Trophoblast cell (in vitro differentiated cells and primary cell): ENCODE measurements around the gene PHLDB2.
A peak's percentile ranks its signal among the peaks of the same experiment; 100 is the strongest.

Experiments used
- DNase-seq, 2 donors: peaks; one replicate each; pipeline ENCODE4 v3.0.0-alpha.2; 2016
- H2AFZ ChIP-seq: 2 replicates; pipeline ENCODE4 v1.6.1; 2013; ENCODE audit warnings: low read length, moderate library complexity, mild to moderate bottlenecking; ENCODE audit not compliant: insufficient read depth, poor library complexity
- H2AK5ac ChIP-seq: 2 replicates; pipeline ENCODE4 v1.6.1; 2013; ENCODE audit warnings: mild to moderate bottlenecking, low read length
- H2BK120ac ChIP-seq: 2 replicates; pipeline ENCODE4 v1.6.1; 2013; ENCODE audit warnings: low read length, mild to moderate bottlenecking, moderate library complexity; ENCODE audit not compliant: insufficient read depth, poor library complexity
- H2BK12ac ChIP-seq: 2 replicates; pipeline ENCODE4 v1.6.1; 2013; ENCODE audit warnings: mild to moderate bottlenecking, low read length, moderate library complexity
- H2BK5ac ChIP-seq: 2 replicates; pipeline ENCODE4 v1.6.1; 2013; ENCODE audit warnings: low read length, low read depth, moderate library complexity, mild to moderate bottlenecking; ENCODE audit not compliant: poor library complexity
- H3K14ac ChIP-seq: 2 replicates; pipeline ENCODE4 v1.6.1; 2013; ENCODE audit warnings: mild to moderate bottlenecking, low read length
- H3K18ac ChIP-seq: 2 replicates; pipeline ENCODE4 v1.6.1; 2013; ENCODE audit warnings: mild to moderate bottlenecking, low read length
- H3K23ac ChIP-seq: 2 replicates; pipeline ENCODE4 v1.6.1; 2013; ENCODE audit warnings: low read length
- H3K27ac ChIP-seq: 2 replicates; pipeline ENCODE4 v1.5.1; 2013; ENCODE audit warnings: low read depth, mild to moderate bottlenecking, inconsistent platforms, low read length, moderate library complexity
- H3K27me3 ChIP-seq: 2 replicates; pipeline ENCODE4 v1.6.1; 2013; ENCODE audit warnings: inconsistent platforms, mild to moderate bottlenecking, low read length, moderate library complexity; ENCODE audit not compliant: insufficient read depth
- H3K36me3 ChIP-seq, 2 experiments: 1 replicate in 1 of 2; 2 replicates in 1 of 2; pipeline ENCODE4 v1.6.1; 2013; ENCODE audit warnings: low read length in 2 of 2, mild to moderate bottlenecking in 2 of 2, moderate library complexity in 1 of 2; ENCODE audit not compliant: insufficient read depth in 2 of 2, control insufficient read depth in 1 of 2
- H3K4ac ChIP-seq: 2 replicates; pipeline ENCODE4 v1.6.1; 2013; ENCODE audit warnings: low read depth, mild to moderate bottlenecking, low read length, moderate library complexity
- H3K4me1 ChIP-seq, 2 experiments: 1 replicate in 1 of 2; 2 replicates in 1 of 2; pipeline ENCODE4 v1.6.1; 2013; ENCODE audit warnings: low read length in 2 of 2, mild to moderate bottlenecking in 2 of 2, moderate library complexity in 1 of 2; ENCODE audit not compliant: insufficient read depth in 2 of 2, control insufficient read depth in 1 of 2
- H3K4me2 ChIP-seq: 2 replicates; pipeline ENCODE4 v1.6.1; 2013; ENCODE audit warnings: inconsistent platforms, mild to moderate bottlenecking, low read length, moderate library complexity
- H3K4me3 ChIP-seq: 2 replicates; pipeline ENCODE4 v1.5.1; 2013; ENCODE audit warnings: mild to moderate bottlenecking, low read depth, low read length, inconsistent platforms
- H3K79me1 ChIP-seq: one replicate; pipeline ENCODE4 v1.6.1; 2013; ENCODE audit warnings: low read length
- H3K79me2 ChIP-seq: 2 replicates; pipeline ENCODE4 v1.6.1; 2013; ENCODE audit warnings: low read length, mild to moderate bottlenecking; ENCODE audit not compliant: control insufficient read depth, insufficient read depth, poor library complexity
- H3K9ac ChIP-seq: 2 replicates; pipeline ENCODE4 v1.6.1; 2013; ENCODE audit warnings: mild to moderate bottlenecking, low read length
- H3K9me3 ChIP-seq: 2 replicates; pipeline ENCODE4 v1.6.1; 2013; ENCODE audit warnings: low read depth, mild to moderate bottlenecking, control low read depth, inconsistent platforms, low read length; ENCODE audit not compliant: insufficient read depth
- H4K12ac ChIP-seq: 2 replicates; pipeline ENCODE4 v1.6.1; 2013; ENCODE audit warnings: low read depth, mild to moderate bottlenecking, low read length, moderate library complexity
- H4K8ac ChIP-seq: 2 replicates; pipeline ENCODE4 v1.6.1; 2013; ENCODE audit warnings: low read depth, mild to moderate bottlenecking, low read length, moderate library complexity
- H4K91ac ChIP-seq: one replicate; pipeline ENCODE4 v1.6.1; 2013; ENCODE audit warnings: low read depth, mild to moderate bottlenecking, low read length, moderate library complexity
- WGBS: extraction: QIAGEN DNeasy Blood & Tissue Kit; methylation state at CpG from one replicate; pipeline ENCODE4 v1.1.7; 2013; ENCODE audit warnings: missing lambda C conversion rate; ENCODE audit not compliant: insufficient read length, insufficient coverage; ENCODE audit errors: extremely low coverage; 5-methylcytosine and 5-hydroxymethylcytosine counted together

PHLDB2 gene

DNA sequence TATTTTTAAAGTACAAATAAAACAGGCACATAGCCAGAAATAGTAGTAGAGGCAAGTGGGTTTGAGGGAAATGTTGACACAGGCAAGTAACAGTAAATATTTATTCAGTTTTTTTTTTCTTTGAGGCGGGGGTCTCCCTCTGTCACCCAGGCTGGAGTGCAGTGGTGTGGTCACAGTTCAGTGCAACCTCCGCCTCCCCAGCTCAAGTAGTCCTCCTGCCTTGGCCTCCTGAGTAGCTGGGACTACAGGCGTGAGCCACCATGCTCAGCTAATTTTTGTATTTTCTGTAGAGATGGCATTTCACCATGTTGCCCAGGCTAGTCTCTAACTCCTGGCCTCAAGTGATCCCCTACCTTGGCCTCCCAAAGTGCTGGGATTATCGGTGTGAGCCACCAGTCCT is 43.5 kb downstream of the PHLDB2 start:
- Histone ChIP-seq H3K79me2 (no peaks in the 10 kb centered on the region), H4K8ac (no peak overlapping the region), H2AK5ac (no peak overlapping the region), H3K4ac (peak overlapping the region; percentile 53), H3K27me3 (no peaks in the 10 kb centered on the region), H3K4me2 (no peak overlapping the region), H3K9me3 (no peaks in the 10 kb centered on the region), H3K18ac (no peak overlapping the region), H2BK120ac (no peak overlapping the region), H3K27ac (peak overlapping the region; percentile 56), H3K36me3 (peaks cover 0 to 6% of the 10 kb centered on the region in 2 experiments), H3K79me1 (peaks cover 2% of the 10 kb centered on the region), H2AFZ (no peak overlapping the region), H3K9ac (no peak overlapping the region), H4K12ac (no peak overlapping the region), H2BK5ac (peak overlapping the region; percentile 61), H2BK12ac (no peak overlapping the region), H3K23ac (no peak overlapping the region), H3K14ac (no peak overlapping the region), H3K4me3 (no peak overlapping the region), H3K4me1 (peaks cover 4% of the 10 kb centered on the region in 2 experiments), H4K91ac (peak overlapping the region; percentile 61)
- DNase-seq, result no peak
- no CpG with 5 or more reads among the region's 4 CpGs for WGBS

DNA sequence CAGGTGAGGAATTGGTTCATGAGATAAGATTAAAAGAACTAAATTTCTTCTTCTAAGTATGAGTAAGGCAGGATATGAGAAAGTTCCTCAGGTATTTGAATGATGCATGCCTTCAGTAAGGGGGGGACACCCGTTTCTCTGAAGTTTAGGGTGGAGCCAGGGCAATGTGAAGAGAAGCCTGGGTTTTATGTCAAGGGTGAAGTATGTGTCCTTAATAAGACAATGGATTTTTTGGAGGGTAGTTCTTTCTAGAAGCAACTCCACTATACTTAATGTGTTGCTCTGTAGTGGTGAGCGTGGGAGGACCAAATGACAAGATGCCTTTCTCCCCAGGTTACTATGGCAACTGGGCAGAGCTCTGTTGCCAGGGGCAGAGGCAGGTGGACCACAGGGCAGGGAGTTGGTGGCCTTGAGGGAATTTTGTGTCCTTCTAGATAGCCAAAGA is 44.0 kb downstream of the PHLDB2 start:
- peak; percentile 42 to 67 for DNase-seq
- Histone ChIP-seq H3K4me1 (peaks cover 4% of the 10 kb centered on the region in 2 experiments), H2BK12ac (no peak overlapping the region), H3K9me3 (no peaks in the 10 kb centered on the region), H2AFZ (no peak overlapping the region), H3K36me3 (peaks cover 0 to 5% of the 10 kb centered on the region in 2 experiments), H3K27ac (peak overlapping the region; percentile 6), H3K4ac (no peak overlapping the region), H3K18ac (no peak overlapping the region), H3K14ac (no peak overlapping the region), H2AK5ac (no peak overlapping the region), H4K91ac (no peak overlapping the region), H3K4me3 (no peak overlapping the region), H3K79me2 (no peaks in the 10 kb centered on the region), H3K23ac (no peak overlapping the region), H4K12ac (no peak overlapping the region), H2BK120ac (no peak overlapping the region), H2BK5ac (no peak overlapping the region), H3K27me3 (no peaks in the 10 kb centered on the region), H3K79me1 (peaks cover 2% of the 10 kb centered on the region), H3K9ac (no peak overlapping the region), H3K4me2 (no peak overlapping the region), H4K8ac (no peak overlapping the region)
- WGBS, result no CpG with 5 or more reads among the region's 2 CpGs

DNA sequence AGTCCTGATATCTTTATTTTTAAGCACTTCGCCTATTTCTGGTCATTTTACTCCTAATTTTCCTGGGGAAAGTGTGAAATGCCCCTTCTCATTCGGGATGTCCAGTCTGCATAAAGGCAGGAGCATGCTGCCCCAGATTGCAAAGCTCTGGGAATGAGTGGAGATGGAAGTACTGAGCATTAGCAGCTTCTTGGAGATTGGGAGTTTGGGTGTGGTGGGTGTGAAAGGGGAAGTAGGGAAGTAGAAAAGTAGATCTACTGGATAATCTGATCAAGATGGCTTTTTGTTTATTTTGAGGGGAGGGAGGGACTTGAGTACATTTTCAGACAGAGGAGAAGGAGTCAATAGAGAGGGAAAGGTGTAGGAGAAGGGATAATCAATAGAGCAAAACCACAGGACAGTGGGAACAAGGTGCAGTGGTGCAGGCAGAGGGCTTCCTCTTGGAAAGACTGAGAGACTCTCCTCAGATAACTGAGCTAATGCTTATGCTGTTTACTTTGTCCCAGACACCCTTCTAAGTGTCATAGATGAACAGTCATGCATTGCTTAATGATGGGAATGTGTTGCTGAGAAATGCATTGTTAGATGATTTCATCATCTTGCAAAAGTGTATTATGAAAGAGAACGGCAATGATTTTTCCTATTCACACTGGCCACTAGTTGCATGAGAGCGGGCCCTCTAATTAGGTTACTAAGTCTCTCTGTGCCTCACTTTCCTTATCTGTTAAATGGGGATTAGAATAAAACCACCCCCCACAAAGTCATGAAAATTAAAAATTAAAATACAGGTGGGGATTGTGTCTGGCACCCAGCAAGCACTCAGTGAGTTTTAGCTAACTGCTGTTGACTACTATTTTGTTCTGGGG is 45.5 kb downstream of the PHLDB2 start:
- H2BK5ac ChIP-seq, result no peak overlapping the region
- H3K4me3 ChIP-seq, result no peak overlapping the region
- H2BK12ac ChIP-seq, result no peak overlapping the region
- no peaks in the 10 kb centered on the region for H3K79me2 ChIP-seq
- peaks cover 2 to 5% of the 10 kb centered on the region in 2 experiments for H3K36me3 ChIP-seq
- no peak overlapping the region for H4K91ac ChIP-seq
- no peak overlapping the region for H3K18ac ChIP-seq
- no CpG with 5 or more reads among the region's 4 CpGs for WGBS
- H3K4me1 ChIP-seq, result peaks cover 4% of the 10 kb centered on the region in 2 experiments
- H2AFZ ChIP-seq, result no peak overlapping the region
- no peak overlapping the region for H3K14ac ChIP-seq
- no peak overlapping the region for H2AK5ac ChIP-seq
- H3K4ac ChIP-seq, result no peak overlapping the region
- no peak overlapping the region for H2BK120ac ChIP-seq
- no peak overlapping the region for H3K9ac ChIP-seq
- H3K79me1 ChIP-seq, result peaks cover 2% of the 10 kb centered on the region
- no peak overlapping the region for H4K8ac ChIP-seq
- no peak overlapping the region for H4K12ac ChIP-seq
- DNase-seq, result peak; percentile 52 to 92
- H3K27me3 ChIP-seq, result no peaks in the 10 kb centered on the region
- H3K9me3 ChIP-seq, result no peaks in the 10 kb centered on the region
- no peak overlapping the region for H3K4me2 ChIP-seq
- H3K27ac ChIP-seq, result no peak overlapping the region
- no peak overlapping the region for H3K23ac ChIP-seq

- H2BK5ac ChIP-seq, result no peak overlapping the region
- no peak overlapping the region for H3K18ac ChIP-seq
- no peak overlapping the region for H3K23ac ChIP-seq
- no peak overlapping the region for H3K4ac ChIP-seq
- H3K27me3 ChIP-seq, result no peaks in the 10 kb centered on the region
- no peak overlapping the region for H3K27ac ChIP-seq
- H3K14ac ChIP-seq, result no peak overlapping the region
- no peak overlapping the region for H2AK5ac ChIP-seq
- no peak overlapping the region for H4K12ac ChIP-seq
- no peak overlapping the region for H4K91ac ChIP-seq
- no peak overlapping the region for H2BK120ac ChIP-seq
- H3K79me1 ChIP-seq, result peaks cover 2% of the 10 kb centered on the region
- H3K4me1 ChIP-seq, result peaks cover 4% of the 10 kb centered on the region in 2 experiments
- DNase-seq, result no peak
- no peak overlapping the region for H3K4me3 ChIP-seq
- no peak overlapping the region for H3K9ac ChIP-seq
- H3K4me2 ChIP-seq, result no peak overlapping the region
- no peak overlapping the region for H2BK12ac ChIP-seq
- H4K8ac ChIP-seq, result no peak overlapping the region
- no CpG with 5 or more reads among the region's 2 CpGs for WGBS
- no peaks in the 10 kb centered on the region for H3K79me2 ChIP-seq
- no peak overlapping the region for H2AFZ ChIP-seq
- H3K36me3 ChIP-seq, result peaks cover 2 to 5% of the 10 kb centered on the region in 2 experiments
- H3K9me3 ChIP-seq, result no peaks in the 10 kb centered on the region
Measured at GRCh38 chr3:111906656-111907055, 47.6 kb downstream of the PHLDB2 start.
